PC-3 (cell line): ENCODE data around the gene ARHGAP26. TPM values are rescaled to one million over a fixed set of nuclear protein-coding genes. Genes with fewer than 3 reads are reported as not detected.

ENCODE experiments used
- ATAC-seq: fragments of 200-7000 bp; cut with Tn5 transposase; 2 replicates; pipeline ENCODE4 v1.9.1; 2020; ENCODE audit warnings: mild to moderate bottlenecking, moderate library complexity
- BruUV-seq: library from RNA; stranded (reverse); fragments of 400-500 nt; replicated peaks from 2 replicates; lab custom pipeline; 2021; lab: Mats Ljungman, UMichigan
- CTCF ChIA-PET: fragments of 300-600 bp; sonication (Branson Sonifier 250); formaldehyde crosslinking; loops from one replicate; lab custom pipeline; 2022; ENCODE audit warnings: antibody characterized with exemption; lab: Charles Lee
- POLR2A ChIA-PET: fragments of 300-600 bp; sonication (Branson Sonifier 250); formaldehyde crosslinking; loops from one replicate; lab custom pipeline; 2022; ENCODE audit warnings: antibody characterized with exemption; ENCODE audit not compliant: unreplicated experiment; lab: Charles Lee
- DNase-seq: peaks from one replicate; pipeline ENCODE4 v3.0.0-alpha.2; 2015
- H2AFZ ChIP-seq: fragments of 300-600 bp; sonication (generic); 2 replicates; pipeline ENCODE4 v1.6.0; 2016; ENCODE audit warnings: antibody characterized with exemption, low read length
- H3F3A ChIP-seq: fragments of 300-600 bp; sonication (generic); one replicate; pipeline ENCODE4 v1.6.0; 2017; ENCODE audit warnings: antibody characterized with exemption, low read length, control low read depth, mild to moderate bottlenecking; ENCODE audit not compliant: unreplicated experiment
- H3K27ac ChIP-seq: fragments of 300-600 bp; sonication (generic); 2 replicates; pipeline ENCODE4 v1.5.1; 2016; ENCODE audit warnings: mild to moderate bottlenecking, low read length
- H3K27me3 ChIP-seq: fragments of 300-600 bp; sonication (generic); 2 replicates; pipeline ENCODE4 v1.6.1; 2016; ENCODE audit warnings: low read length, mixed read lengths
- H3K36me3 ChIP-seq: fragments of 300-600 bp; sonication (generic); 2 replicates; pipeline ENCODE4 v1.6.1; 2016; ENCODE audit warnings: low read depth, mixed run types, low read length, mixed read lengths
- H3K4me1 ChIP-seq: fragments of 300-600 bp; sonication (generic); 2 replicates; pipeline ENCODE4 v1.5.1; 2016; ENCODE audit warnings: low read length; ENCODE audit not compliant: insufficient read depth
- H3K4me2 ChIP-seq: fragments of 300-600 bp; sonication (generic); 2 replicates; pipeline ENCODE4 v1.6.0; 2016; ENCODE audit warnings: low read length
- H3K4me3 ChIP-seq: fragments of 300-600 bp; sonication (generic); 2 replicates; pipeline ENCODE4 v1.5.1; 2016; ENCODE audit warnings: mild to moderate bottlenecking, low read length, mixed read lengths
- H3K79me2 ChIP-seq: fragments of 300-600 bp; sonication (generic); 2 replicates; pipeline ENCODE4 v1.6.1; 2017; ENCODE audit warnings: low read length, mixed read lengths
- H3K9ac ChIP-seq: fragments of 300-600 bp; sonication (generic); 2 replicates; pipeline ENCODE4 v1.6.0; 2016; ENCODE audit warnings: mild to moderate bottlenecking, low read length
- H3K9me2 ChIP-seq: fragments of 300-600 bp; sonication (generic); replicated peaks from 2 replicates; pipeline ENCODE4 v1.6.1; 2016; ENCODE audit warnings: mixed run types, low read length, mixed read lengths
- H3K9me3 ChIP-seq: fragments of 300-600 bp; sonication (generic); 2 replicates; pipeline ENCODE4 v1.6.1; 2016; ENCODE audit warnings: low read length, mixed read lengths
- H4K20me1 ChIP-seq: fragments of 300-600 bp; sonication (generic); 2 replicates; pipeline ENCODE4 v1.6.1; 2016; ENCODE audit warnings: low read length, mixed read lengths
- EZH2 ChIP-seq: fragments of 300-600 bp; sonication (generic); IDR thresholded peaks from one replicate; pipeline ENCODE4 v1.6.1; 2017; ENCODE audit warnings: antibody characterized with exemption, mild to moderate bottlenecking, low read length; ENCODE audit not compliant: unreplicated experiment
- EZH2phosphoT487 ChIP-seq: fragments of 300-600 bp; sonication (generic); IDR thresholded peaks from 2 replicates; pipeline ENCODE4 v1.6.1; 2018; ENCODE audit warnings: mild to moderate bottlenecking, antibody characterized with exemption, low read length, borderline replicate concordance
- intact Hi-C: fragments of 100-400 bp; cut with micrococcal nuclease; formaldehyde crosslinking; loops from 2 replicates; pipeline ENCODE4 v1.9.0; 2023
- total RNA-seq: library from RNA; depleted of rRNA; stranded (reverse); fragments of >200 nt; gene quantifications from 2 replicates; pipeline ENCODE4 v1.2.3, GENCODE V29; 2014
- TF ChIP-seq, protein P1 (sequence below): fragments of 300-600 bp; sonication (generic); conservative IDR thresholded peaks from 2 replicates; pipeline ENCODE4 v1.5.1; 2017; ENCODE audit warnings: antibody characterized with exemption, low read depth, mild to moderate bottlenecking, low read length

Gene ARHGAP26
- total RNA-seq, 1 experiment from 2014 or later = 11.7 TPM

GRCh38 chr5:142826093-142826492 is 55.9 kb downstream of the ARHGAP26 start:
- Histone ChIP-seq H3K79me2 (peaks cover 56% of the 10 kb centered on the region), H3K36me3 (no peaks in the 10 kb centered on the region), H3K9me3 (no peaks in the 10 kb centered on the region), H3K27ac (peak overlapping the region; percentile 95), H3F3A (peaks cover 14% of the 10 kb centered on the region), H2AFZ (no peak overlapping the region), H3K9me2 (no peaks in the 10 kb centered on the region), H3K9ac (peak overlapping the region; percentile 63), H3K4me3 (peak overlapping the region; percentile 44), H3K4me1 (peaks cover 98% of the 10 kb centered on the region), H3K4me2 (peak overlapping the region; percentile 76), H3K27me3 (no peaks in the 10 kb centered on the region), H4K20me1 (no peaks in the 10 kb centered on the region)
- intact Hi-C loops = no loop called here
- ChIA-PET CTCF (no interaction called here), POLR2A (no interaction called here)
- DNase-seq (peak; percentile 56), ATAC-seq (no peak)
- BruUV-seq = no TSS peak
- TF ChIP-seq, protein P1, sequence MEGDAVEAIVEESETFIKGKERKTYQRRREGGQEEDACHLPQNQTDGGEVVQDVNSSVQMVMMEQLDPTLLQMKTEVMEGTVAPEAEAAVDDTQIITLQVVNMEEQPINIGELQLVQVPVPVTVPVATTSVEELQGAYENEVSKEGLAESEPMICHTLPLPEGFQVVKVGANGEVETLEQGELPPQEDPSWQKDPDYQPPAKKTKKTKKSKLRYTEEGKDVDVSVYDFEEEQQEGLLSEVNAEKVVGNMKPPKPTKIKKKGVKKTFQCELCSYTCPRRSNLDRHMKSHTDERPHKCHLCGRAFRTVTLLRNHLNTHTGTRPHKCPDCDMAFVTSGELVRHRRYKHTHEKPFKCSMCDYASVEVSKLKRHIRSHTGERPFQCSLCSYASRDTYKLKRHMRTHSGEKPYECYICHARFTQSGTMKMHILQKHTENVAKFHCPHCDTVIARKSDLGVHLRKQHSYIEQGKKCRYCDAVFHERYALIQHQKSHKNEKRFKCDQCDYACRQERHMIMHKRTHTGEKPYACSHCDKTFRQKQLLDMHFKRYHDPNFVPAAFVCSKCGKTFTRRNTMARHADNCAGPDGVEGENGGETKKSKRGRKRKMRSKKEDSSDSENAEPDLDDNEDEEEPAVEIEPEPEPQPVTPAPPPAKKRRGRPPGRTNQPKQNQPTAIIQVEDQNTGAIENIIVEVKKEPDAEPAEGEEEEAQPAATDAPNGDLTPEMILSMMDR = no peak
- no peak for TF ChIP-seq EZH2phosphoT487
- TF ChIP-seq EZH2 = no peak

DNA sequence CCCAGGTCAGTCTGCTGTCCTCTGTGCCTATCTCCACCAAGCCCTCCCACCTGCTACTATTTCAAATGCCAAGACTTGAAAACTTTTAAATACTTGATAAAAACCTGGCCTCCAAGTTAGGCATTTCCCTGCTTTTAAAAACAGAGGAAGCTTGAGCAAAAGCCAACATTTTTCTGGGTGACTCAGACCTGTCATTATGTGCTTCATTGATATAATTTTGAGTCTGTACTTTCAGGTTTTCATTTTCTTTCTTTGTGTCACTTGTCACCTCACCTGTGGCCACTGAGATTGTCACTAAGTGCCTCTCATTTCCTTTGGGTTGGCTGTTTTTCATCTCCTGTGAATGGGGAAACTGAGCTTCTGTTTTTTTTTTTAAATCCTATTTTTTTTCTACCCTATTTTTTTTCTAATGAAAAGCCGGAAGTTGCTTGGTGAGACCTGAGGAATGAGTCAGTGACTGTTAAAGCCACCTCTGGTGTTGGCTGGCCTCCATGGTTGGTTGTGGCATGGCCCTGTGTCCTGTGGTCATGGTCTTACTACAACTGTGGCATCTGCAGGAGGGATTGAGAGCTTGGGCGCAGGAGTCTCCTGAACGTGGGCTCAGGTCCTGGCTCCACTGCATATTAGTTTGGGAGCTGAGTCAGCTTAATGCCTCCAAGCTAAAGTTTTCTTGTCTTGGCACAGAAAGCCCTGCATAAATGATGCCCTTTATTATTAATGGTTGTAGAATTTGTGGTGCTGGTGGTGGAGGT is 56.7 kb downstream of the ARHGAP26 start:
- H3F3A ChIP-seq = peaks cover 7% of the 10 kb centered on the region
- intact Hi-C loops = no loop called here

More for the DNA sequence above, 56.7 kb downstream of the ARHGAP26 start:
- H3K27me3 ChIP-seq = no peaks in the 10 kb centered on the region
- no peak overlapping the region for H2AFZ ChIP-seq
- peak overlapping the region; percentile 63 for H3K9ac ChIP-seq
- no peaks in the 10 kb centered on the region for H3K9me2 ChIP-seq
- BruUV-seq = no TSS peak
- H3K27ac ChIP-seq = peak overlapping the region; percentile 95
- no peaks in the 10 kb centered on the region for H4K20me1 ChIP-seq
- TF ChIP-seq, protein P1 = no peak
- no peak for TF ChIP-seq EZH2
- TF ChIP-seq EZH2phosphoT487 = no peak
- no peaks in the 10 kb centered on the region for H3K36me3 ChIP-seq
- ChIA-PET POLR2A (interaction anchor here (0.6 kb wide), 2 partner anchors 58 to 182 kb away, joined by 3 to 4 read pairs; no protein-coding TSS in a partner anchor), CTCF (no interaction called here)
- peak; percentile 88 for DNase-seq
- peaks cover 93% of the 10 kb centered on the region for H3K4me1 ChIP-seq
- no peaks in the 10 kb centered on the region for H3K9me3 ChIP-seq
- peak overlapping the region; percentile 76 for H3K4me2 ChIP-seq
- ATAC-seq = peak; percentile 60
- H3K4me3 ChIP-seq = peak overlapping the region; percentile 44
- peaks cover 64% of the 10 kb centered on the region for H3K79me2 ChIP-seq
